ENCODE data around the gene ACSL3.

ACSL3 gene

GRCh38 chr2:222939208-222939856 lies 78.5 kb downstream of the ACSL3 start:
- in situ Hi-C loops (cut with MboI; ENCODE audit: low sequenced_read_pairs), result no loop called here

- in situ Hi-C loops (cut with MboI; ENCODE audit: low sequenced_read_pairs), result no loop called here
Observed at GRCh38 chr2:222939979-222940378, 79.1 kb downstream of the ACSL3 start.

- in situ Hi-C loops (cut with MboI; ENCODE audit: low sequenced_read_pairs), result no loop called here
Observed at GRCh38 chr2:222941510-222942032, 80.7 kb downstream of the ACSL3 start.

GRCh38 chr2:222942561-222942960 lies 81.7 kb downstream of the ACSL3 start:
- in situ Hi-C loops (cut with MboI; ENCODE audit: low sequenced_read_pairs), result no loop called here

GRCh38 chr2:222942977-222943376 lies 82.1 kb downstream of the ACSL3 start:
- in situ Hi-C loops (cut with MboI; ENCODE audit: low sequenced_read_pairs), result no loop called here

GRCh38 chr2:222943820-222944219 lies 83.0 kb downstream of the ACSL3 start:
- in situ Hi-C loops (cut with MboI; ENCODE audit: low sequenced_read_pairs), result no loop called here

- in situ Hi-C loops (cut with MboI; ENCODE audit: low sequenced_read_pairs), result no loop called here
Observed at GRCh38 chr2:222944552-222944951, 83.7 kb downstream of the ACSL3 start.

GRCh38 chr2:222944971-222945740 lies 84.3 kb downstream of the ACSL3 start:
- in situ Hi-C loops (cut with MboI; ENCODE audit: low sequenced_read_pairs), result no loop called here

- in situ Hi-C loops (cut with MboI; ENCODE audit: low sequenced_read_pairs), result no loop called here
Observed at GRCh38 chr2:222945887-222946286, 85.1 kb downstream of the ACSL3 start.

- in situ Hi-C loops (cut with MboI; ENCODE audit: low sequenced_read_pairs), result no loop called here
Observed at GRCh38 chr2:222946700-222947287, 86.0 kb downstream of the ACSL3 start.

- in situ Hi-C loops (cut with MboI; ENCODE audit: low sequenced_read_pairs), result no loop called here
Observed at GRCh38 chr2:222949073-222949472, 88.2 kb downstream of the ACSL3 start.

- in situ Hi-C loops (cut with MboI; ENCODE audit: low sequenced_read_pairs), result no loop called here
Observed at GRCh38 chr2:222949690-222950323, 89.0 kb downstream of the ACSL3 start.

- in situ Hi-C loops (cut with MboI; ENCODE audit: low sequenced_read_pairs), result no loop called here
Observed at GRCh38 chr2:222950638-222951285, 89.9 kb downstream of the ACSL3 start.

- in situ Hi-C loops (cut with MboI; ENCODE audit: low sequenced_read_pairs), result no loop called here
Observed at GRCh38 chr2:222952204-222952603, 91.4 kb downstream of the ACSL3 start.

- in situ Hi-C loops (cut with MboI; ENCODE audit: low sequenced_read_pairs), result no loop called here
Observed at GRCh38 chr2:222955008-222955407, 94.2 kb downstream of the ACSL3 start.

GRCh38 chr2:222959358-222959757 lies 98.5 kb downstream of the ACSL3 start:
- in situ Hi-C loops (cut with MboI; ENCODE audit: low sequenced_read_pairs), result no loop called here

- in situ Hi-C loops (cut with MboI; ENCODE audit: low sequenced_read_pairs), result no loop called here
Observed at GRCh38 chr2:222960126-222960525, 99.3 kb downstream of the ACSL3 start.

- in situ Hi-C loops (cut with MboI; ENCODE audit: low sequenced_read_pairs), result no loop called here
Observed at GRCh38 chr2:222963641-222964040, 102.8 kb downstream of the ACSL3 start.

- in situ Hi-C loops (cut with MboI; ENCODE audit: low sequenced_read_pairs), result no loop called here
Observed at GRCh38 chr2:222964376-222965031, 103.7 kb downstream of the ACSL3 start.

- in situ Hi-C loops (cut with MboI; ENCODE audit: low sequenced_read_pairs), result no loop called here
Observed at GRCh38 chr2:222965555-222965954, 104.7 kb downstream of the ACSL3 start.
